Fibroblast of upper back skin (primary cell): ENCODE measurements around the gene CTNND2.
"Not testable (repeated sequence)": the region's sequence is repeated elsewhere in the genome, so short reads cannot be mapped to it uniquely, and the experiment has no call there.

Experiments used
- DNase-seq: peaks from one replicate; pipeline ENCODE4 v3.0.0-alpha.2; 2013

CTNND2 gene

DNA sequence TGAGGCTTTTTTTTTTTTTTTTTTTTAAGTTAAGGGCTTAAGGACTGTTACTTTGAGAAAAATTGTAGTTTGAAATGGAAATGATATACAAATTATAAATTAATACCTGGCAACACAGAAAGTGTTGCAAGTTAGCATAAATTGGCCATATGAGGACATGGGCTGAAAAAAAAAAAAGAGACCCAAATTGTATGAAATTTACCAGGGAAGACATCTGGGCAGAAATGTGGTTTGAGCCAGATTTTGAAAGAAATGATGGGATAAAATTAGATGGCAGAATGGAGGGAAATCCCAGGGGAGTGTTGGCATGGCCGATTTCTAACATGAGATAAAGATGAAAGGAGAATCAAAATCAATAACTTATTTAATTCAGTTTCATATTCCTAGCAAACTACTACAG lies 472.1 kb downstream of the CTNND2 start:
- DNase-seq: no peak

GRCh38 chr5:11429254-11429653 lies 475.0 kb downstream of the CTNND2 start:
- DNase-seq: no peak

- no peak for DNase-seq
Measured at GRCh38 chr5:11427569-11427968, 476.7 kb downstream of the CTNND2 start.

DNA sequence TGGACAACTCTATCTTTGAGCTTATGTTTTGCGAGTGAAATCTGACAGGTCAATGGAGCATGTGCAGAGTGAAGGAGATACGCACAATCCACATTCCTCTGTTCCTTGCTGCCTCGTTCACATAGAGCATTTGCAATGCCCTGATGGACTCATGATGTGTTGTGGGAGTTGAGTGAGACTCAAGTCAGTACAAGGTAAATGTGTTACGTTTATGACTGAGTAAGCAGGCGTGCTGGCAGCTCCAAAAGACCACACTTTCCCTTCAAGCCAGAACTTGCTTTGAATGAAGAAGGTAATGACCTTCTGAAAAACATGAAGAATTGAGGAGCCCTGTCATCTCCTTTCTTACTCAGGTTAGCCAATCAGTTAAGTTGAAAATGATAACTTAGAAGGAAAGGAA lies 477.8 kb downstream of the CTNND2 start:
- no peak for DNase-seq

DNA sequence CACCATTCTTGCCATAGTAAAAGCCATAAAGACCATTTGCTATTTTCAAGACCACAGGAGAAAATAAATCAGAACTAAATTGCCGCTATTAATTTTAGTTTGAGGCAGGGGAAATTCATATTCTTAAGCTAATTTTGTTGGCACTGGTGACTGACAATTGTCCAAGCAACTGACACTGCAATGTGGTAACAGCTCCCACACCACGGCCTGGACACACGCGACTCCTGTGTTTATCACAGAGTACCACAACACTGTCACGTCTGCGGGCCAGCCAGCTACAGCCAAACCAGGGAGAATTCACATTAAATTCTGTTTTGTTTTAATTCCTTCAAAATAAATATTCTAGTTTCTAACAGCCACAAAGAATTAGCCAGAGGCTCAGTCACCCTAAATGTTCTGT lies 481.9 kb downstream of the CTNND2 start:
- DNase-seq: no peak

DNA sequence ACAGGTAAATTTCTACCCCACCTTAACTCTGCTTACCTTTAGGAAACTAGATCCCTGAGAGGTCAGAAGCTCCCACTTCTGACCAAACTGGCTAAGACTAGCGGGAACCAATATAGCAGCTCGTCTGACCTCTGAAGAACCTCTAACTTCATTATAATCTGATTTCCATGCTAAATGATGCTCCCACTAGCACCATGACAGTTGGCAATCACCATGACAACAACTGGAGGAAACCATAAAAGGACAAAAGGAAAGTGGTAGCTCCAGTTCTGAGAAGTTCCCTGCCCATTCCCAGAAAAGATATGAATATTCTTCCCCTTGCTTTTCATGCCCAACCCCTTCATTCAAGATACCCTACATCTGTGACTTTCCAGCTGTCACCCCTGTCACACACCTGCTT lies 483.3 kb downstream of the CTNND2 start:
- DNase-seq: no peak

GRCh38 chr5:11415751-11416150 lies 488.5 kb downstream of the CTNND2 start:
- DNase-seq: no peak

GRCh38 chr5:11414732-11415131 lies 489.5 kb downstream of the CTNND2 start:
- DNase-seq: not testable (repeated sequence)

GRCh38 chr5:11411621-11412020 lies 492.6 kb downstream of the CTNND2 start:
- DNase-seq: no peak

- DNase-seq: no peak
Measured at GRCh38 chr5:11407556-11408145, 496.6 kb downstream of the CTNND2 start.

DNA sequence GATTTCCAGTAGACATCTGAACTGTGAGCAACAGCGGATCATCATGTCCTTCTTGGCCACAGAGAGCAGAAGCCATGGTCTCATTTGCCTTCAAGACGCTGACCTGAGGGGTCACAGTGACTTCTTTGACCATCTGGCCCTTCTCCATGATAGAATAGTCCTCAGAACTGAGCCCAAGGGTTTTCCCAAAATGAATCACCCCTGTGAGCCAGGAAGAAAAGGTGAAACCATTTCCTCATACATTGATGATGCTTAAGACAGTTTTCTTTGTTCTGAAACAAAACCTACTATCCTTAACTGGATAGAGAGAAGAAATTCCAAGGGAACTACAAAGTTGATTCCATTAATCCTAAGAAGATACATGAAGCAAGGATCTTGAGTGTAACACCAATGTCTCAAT lies 503.9 kb downstream of the CTNND2 start:
- no peak for DNase-seq

- DNase-seq: no peak
Measured at GRCh38 chr5:11398728-11399127, 505.5 kb downstream of the CTNND2 start.

GRCh38 chr5:11397549-11397948 lies 506.7 kb downstream of the CTNND2 start:
- DNase-seq: no peak

DNA sequence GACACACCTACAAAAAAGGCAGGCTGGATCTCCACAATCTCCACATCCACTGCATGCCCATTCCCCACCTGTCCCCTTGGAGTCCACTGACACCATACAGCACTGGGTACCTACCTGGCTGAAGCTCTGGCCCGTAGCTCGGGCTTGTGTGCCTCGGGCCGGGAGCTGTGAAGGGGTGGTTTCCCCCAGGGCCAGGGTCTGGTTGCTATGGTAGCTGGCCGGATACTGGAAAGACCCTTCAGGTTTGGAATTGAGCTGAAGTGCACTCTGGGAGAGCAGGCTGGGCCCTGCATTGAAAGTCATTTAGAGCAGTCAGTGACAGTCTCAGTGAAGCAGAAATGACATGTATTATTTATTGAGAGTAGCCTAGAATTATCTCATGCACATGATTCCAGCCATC lies 507.3 kb downstream of the CTNND2 start:
- DNase-seq: no peak

DNA sequence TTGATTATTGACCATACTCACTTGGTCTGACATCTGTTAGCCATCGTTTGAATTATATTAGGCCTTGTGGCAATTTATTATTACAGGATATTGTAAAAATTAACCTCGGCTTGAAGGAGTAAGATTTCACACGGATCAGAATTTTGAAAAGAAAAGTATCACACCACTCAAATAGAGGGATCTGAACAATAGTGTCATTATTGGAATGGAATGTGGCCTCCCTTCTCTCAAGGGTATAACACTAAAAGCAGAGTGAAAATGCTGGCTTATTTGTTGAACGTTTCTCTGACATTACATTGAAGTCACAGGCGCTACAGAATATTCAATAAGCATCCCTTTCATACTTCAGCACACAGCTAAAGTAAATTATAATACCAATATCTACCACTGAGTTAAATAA lies 509.3 kb downstream of the CTNND2 start:
- DNase-seq: no peak

GRCh38 chr5:11390291-11390767 lies 513.9 kb downstream of the CTNND2 start:
- peak; percentile 77 for DNase-seq

- no peak for DNase-seq
Measured at GRCh38 chr5:11387382-11387781, 516.9 kb downstream of the CTNND2 start.

DNA sequence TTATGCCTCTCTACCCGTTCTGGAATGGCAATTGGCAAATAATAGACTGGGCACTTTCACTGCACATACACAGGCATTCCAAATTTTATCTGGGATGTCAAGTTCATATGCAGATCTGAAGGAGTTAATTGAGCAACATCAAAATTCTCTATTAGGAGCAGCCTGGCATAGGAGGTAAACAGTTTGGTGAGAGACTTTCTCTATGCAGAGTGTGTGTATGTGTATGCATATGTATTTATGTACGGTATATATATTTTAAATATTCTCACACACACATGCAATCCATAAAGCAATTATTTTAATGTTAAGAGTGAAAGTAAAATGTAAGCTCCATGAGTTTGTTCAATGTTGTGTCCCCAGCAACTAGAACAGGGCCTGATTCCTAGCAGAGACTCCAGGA lies 517.8 kb downstream of the CTNND2 start:
- DNase-seq: no peak

DNA sequence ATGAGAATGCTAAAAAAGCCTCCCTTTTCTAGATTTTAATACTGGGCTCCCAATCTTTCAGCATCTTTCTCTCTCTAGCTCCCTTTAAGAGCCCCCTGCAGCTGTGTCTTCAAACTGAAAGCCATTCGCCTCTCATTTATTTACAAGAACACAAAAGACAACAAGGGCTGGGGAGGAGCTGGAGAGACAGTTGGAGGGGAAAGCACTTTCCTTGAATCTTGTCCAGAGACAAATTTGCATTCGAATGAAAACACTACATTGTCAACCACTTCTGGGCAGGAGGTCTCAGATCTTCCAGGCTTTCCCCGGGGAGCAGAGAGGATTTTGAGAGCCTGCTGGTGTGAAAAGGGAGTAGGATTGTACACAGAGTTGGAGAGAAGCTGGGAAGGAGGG lies 518.3 kb downstream of the CTNND2 start:
- DNase-seq: no peak

GRCh38 chr5:11385251-11385900 lies 518.9 kb downstream of the CTNND2 start:
- no peak for DNase-seq

GRCh38 chr5:11384441-11385250 lies 519.6 kb downstream of the CTNND2 start:
- DNase-seq: no peak

DNA sequence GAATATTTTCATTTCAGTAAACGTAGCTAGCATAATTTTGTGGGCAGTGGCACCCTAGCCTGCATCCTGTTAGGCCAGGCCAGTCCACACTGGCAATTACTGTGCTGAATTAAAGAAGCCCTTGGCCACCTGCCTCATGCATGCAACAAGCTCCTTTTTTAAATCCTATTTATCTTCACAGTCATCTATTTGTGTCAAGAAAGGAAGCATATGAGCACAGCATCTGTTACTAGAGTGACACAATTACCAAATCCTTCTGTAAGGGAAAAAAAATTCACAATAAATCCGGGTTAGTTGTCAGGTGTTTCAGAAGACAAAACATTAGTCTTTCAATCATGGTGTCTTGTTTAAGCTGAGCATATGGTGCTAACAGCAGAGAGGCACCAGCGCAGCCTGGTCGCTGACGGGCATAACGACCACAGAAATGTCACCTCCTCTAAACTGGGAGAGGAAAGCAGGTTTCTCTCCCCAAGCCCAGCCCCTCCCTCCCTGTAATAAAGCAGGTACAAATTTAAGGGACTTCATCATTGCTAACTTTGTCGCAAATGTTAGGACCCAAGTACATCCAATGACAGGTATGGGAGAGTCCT lies 520.6 kb downstream of the CTNND2 start:
- DNase-seq: no peak

- no peak for DNase-seq
Measured at GRCh38 chr5:11378461-11378860, 525.8 kb downstream of the CTNND2 start.

DNA sequence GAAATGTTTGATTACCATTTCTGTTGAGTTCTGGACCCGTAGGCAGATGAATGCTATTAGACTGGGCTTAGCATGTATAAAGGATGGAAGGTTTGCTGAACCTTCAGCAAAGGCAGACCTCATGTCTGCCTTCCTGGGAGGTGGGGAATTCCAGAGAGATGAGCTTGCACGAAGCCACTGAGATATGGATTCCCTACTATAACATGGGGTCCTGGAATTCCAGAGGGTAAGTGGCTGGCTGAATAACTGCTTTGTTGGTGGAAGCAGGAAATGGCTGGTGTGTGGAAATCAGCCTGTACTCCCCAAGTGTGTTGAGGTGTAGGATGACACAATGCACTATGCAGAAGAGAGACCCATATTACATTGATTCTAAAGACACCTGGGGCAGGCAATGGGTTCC lies 526.4 kb downstream of the CTNND2 start:
- peak; percentile 58 for DNase-seq
